MG63 (cell line): ENCODE measurements around the gene TAC3. TPM values are rescaled to one million over a fixed set of nuclear protein-coding genes. Genes with fewer than 3 reads are reported as not detected.
"Not testable (repeated sequence)": the region's sequence is repeated elsewhere in the genome, so short reads cannot be mapped to it uniquely, and the experiment has no call there.

Experiments
- DNase-seq: peaks from one replicate; pipeline ENCODE4 v3.0.0-alpha.2; 2020
- H3K27me3 ChIP-seq: fragments of 250-450 bp; sonication (Bioruptor Pico); 2 replicates; pipeline ENCODE4 v1.5.1; 2020; ENCODE audit warnings: mild to moderate bottlenecking, moderate library complexity
- H3K36me3 ChIP-seq: fragments of 250-450 bp; sonication (Bioruptor Pico); 2 replicates; pipeline ENCODE4 v1.5.1; 2020; ENCODE audit warnings: mild to moderate bottlenecking, moderate library complexity
- H3K4me3 ChIP-seq: fragments of 250-450 bp; sonication (Bioruptor Pico); 2 replicates; pipeline ENCODE4 v1.5.1; 2020; ENCODE audit warnings: mild to moderate bottlenecking, moderate library complexity
- H3K9me3 ChIP-seq: fragments of 250-450 bp; sonication (Bioruptor Pico); 2 replicates; pipeline ENCODE4 v1.5.1; 2020; ENCODE audit warnings: mild to moderate bottlenecking, moderate library complexity
- total RNA-seq: library from RNA; depleted of rRNA; stranded (reverse); fragments of >200 nt; shearing (Covaris generic); gene quantifications from 2 replicates; pipeline ENCODE4 v1.2.3, GENCODE V29; 2014; ENCODE audit warnings: low replicate concordance

Gene TAC3
- total RNA-seq, 1 experiment from 2014 or later, result 0.36 TPM

DNA sequence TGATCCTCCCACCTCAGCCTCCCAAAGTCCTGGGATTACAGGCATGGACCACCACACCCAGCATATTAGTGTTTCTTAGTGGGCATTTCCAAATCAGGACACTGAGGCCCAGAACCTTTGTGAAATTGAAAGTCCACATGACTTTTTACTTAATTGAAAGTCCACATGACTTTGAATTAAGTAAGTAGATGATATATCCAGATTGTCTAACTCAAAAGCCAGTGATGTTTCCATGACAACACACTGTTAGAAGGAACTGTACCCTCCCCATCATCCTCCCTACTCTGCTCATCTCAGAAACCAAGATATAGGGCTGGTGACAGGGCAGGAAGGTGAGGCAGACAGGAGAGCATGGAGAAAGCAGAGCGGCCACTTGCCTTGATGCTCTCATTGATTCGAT lies 26.4 kb upstream of the TAC3 start:
- Histone ChIP-seq H3K9me3 (no peaks in the 10 kb centered on the region), H3K36me3 (no peaks in the 10 kb centered on the region), H3K27me3 (no peaks in the 10 kb centered on the region), H3K4me3 (no peak overlapping the region)
- DNase-seq, result no peak

DNA sequence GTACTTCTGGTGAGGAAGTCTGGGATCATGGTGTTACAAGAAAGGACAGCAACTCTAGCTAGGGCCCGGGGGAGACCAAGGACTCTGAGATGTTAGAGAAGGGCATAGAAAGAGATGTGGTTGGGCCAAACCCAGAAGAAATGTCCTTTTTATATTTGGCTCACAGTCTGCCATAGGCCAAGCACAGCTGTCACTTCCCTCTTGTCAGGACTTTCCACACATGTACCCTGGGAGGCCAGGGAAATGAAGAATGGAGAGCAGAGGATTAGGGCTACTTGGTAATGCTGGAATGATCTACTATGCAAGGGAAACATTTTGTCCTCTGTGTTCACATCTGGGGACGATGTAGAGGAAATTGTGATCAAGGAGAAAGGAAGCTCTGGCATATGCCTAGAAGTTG lies 24.4 kb upstream of the TAC3 start:
- H3K36me3 ChIP-seq, result no peaks in the 10 kb centered on the region
- H3K4me3 ChIP-seq, result no peak overlapping the region
- no peak for DNase-seq
- no peaks in the 10 kb centered on the region for H3K9me3 ChIP-seq
- no peaks in the 10 kb centered on the region for H3K27me3 ChIP-seq

DNA sequence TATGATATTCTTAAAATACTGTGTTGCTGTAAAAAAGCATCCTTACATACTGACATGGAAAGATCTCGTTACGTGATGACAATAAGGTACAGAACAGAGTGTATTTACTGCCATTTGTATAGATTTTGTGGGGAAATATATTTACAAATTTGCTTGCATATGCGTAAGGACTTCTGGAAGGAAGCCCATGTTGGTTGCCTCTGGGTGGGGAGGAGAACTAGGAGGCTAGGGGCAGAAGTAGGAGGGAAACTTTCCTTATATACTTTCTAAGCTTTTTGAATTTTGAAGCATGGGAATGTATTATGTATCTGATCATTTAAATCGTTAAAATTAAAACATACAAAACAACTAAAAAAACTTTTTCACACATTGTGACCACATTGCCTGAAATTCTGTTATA lies 23.9 kb upstream of the TAC3 start:
- no peak overlapping the region for H3K4me3 ChIP-seq
- H3K27me3 ChIP-seq, result no peaks in the 10 kb centered on the region
- H3K36me3 ChIP-seq, result no peaks in the 10 kb centered on the region
- DNase-seq, result no peak
- no peaks in the 10 kb centered on the region for H3K9me3 ChIP-seq

DNA sequence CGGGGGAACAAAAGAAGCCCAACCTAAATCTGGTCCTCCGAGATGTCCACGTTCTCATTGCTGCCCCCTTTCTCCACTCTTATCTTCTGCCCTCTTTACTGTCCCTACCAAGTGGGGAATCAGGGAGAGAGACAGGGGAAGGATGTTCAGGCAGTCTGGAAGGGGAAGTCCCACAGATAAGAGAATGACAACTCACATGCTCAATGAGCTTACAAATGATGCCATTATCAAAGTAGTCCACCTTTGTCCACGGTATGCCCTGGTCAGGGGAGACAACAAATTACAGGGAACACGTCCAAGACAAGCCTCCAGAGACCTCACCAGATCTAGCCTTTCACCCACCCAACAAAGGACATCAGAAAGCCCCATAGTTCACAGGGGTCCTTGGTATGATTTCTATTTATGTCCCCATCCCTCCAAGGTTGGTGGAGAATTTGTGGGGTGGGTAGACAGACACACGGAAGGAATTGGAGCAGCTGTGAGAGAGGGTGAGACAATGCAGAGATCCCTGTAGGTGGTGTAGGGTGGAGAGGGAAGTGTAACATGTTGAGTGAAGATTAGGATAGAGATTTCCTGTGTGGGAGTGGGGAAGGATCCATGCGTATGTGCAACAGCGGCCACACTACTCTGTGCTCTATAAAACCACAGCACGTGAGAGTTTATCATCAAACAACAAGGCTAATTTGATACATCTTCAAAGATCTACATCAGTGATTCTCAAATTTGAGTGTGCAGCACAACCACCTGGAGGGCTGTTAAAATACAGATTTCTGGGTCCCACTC lies 22.9 kb upstream of the TAC3 start:
- Histone ChIP-seq H3K4me3 (no peak overlapping the region), H3K36me3 (no peaks in the 10 kb centered on the region), H3K27me3 (no peaks in the 10 kb centered on the region), H3K9me3 (no peaks in the 10 kb centered on the region)
- no peak for DNase-seq

DNA sequence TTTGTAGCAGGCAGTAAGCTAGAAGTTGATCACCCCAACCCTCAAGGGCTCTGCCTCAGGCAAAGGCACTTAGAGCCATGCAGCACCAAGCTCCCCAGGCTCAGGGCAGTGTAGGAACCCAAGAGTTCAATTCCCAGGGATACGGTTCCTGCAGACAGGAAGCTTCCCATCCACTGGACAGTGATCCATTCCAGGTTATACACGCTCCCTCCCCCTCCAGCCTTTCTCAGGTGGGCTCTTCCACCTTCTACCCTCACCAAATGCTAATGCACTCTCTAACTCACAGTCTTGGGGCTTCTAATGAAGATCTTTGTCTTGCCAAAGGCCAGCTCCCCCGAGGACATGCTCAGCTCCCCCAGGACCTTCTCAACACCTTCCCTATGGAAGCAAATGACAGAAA lies 20.9 kb upstream of the TAC3 start:
- no peaks in the 10 kb centered on the region for H3K27me3 ChIP-seq
- H3K4me3 ChIP-seq, result no peak overlapping the region
- no peaks in the 10 kb centered on the region for H3K36me3 ChIP-seq
- H3K9me3 ChIP-seq, result no peaks in the 10 kb centered on the region
- no peak for DNase-seq

DNA sequence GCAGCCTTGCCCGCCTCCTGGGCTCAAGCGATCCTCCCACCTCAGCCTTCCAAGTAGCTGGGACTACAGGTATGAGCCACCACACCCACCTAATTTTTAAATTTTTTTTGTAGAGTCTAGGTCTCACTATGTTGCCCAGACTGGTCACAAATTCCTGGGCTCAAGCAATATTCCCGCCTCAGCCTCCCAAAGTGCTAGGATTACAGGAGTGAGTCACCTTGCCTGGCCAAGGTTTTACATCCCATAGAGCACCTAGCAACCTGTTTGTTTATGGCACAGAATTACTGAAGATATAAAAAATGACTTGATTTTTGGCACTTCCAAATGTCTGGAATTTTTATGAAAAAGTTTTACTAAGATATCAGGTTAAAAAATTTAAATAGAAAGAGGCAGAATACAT lies 17.1 kb upstream of the TAC3 start:
- no peak overlapping the region for H3K4me3 ChIP-seq
- no peak for DNase-seq
- H3K9me3 ChIP-seq, result no peaks in the 10 kb centered on the region
- H3K36me3 ChIP-seq, result no peaks in the 10 kb centered on the region
- no peaks in the 10 kb centered on the region for H3K27me3 ChIP-seq

DNA sequence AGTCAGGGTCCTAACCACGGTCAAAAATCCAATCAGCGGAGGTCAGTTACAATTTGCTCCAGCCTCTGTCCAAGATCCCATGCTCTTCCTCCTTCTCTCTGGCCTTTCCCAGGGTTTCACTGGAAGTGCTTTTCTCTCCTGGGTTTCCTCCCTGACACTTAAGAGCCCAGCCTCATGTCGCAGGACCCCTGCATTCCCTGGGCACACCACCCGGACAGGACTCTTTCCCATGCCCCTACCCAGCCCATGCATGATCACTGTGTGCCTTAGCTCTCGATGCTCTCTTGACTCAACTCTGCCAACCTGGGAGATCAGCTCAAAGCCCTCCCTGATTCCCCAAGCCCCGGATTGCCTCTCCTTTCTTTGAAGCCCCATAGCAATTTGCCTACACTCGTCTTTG lies 15.5 kb upstream of the TAC3 start:
- Histone ChIP-seq H3K9me3 (no peaks in the 10 kb centered on the region), H3K27me3 (no peaks in the 10 kb centered on the region)

DNA sequence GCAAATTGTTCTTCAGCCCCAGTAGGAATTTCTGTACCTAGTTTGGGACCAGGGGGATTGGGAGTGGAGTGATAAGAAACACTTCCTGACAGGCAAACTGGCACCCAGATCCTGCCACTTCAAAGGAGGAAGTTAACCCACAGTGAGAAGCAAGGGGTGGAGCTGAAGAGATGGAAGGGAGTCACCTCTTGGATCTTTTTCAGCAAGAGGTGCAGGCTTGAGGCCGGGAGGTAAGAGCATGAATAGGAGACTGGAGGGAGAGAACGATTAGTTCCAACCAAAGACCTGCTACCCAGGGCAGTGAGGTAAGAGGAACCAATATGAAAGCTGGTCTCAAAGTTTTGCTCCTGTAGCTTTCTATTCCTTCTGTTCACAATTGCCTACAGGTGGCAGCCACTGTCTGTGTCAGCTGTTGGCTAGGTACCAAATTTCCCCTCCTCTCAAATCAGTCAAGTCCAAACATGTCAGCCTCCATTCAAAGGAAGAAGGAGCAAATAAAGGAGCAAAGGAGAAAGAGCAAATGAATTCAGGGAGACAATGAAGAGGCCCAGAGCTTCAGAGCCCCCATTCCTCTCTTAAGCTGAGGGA lies 14.9 kb upstream of the TAC3 start:
- no peaks in the 10 kb centered on the region for H3K27me3 ChIP-seq
- H3K4me3 ChIP-seq, result no peak overlapping the region
- no peak for DNase-seq
- no peaks in the 10 kb centered on the region for H3K36me3 ChIP-seq
- no peaks in the 10 kb centered on the region for H3K9me3 ChIP-seq

More for the DNA sequence above, 15.5 kb upstream of the TAC3 start:
- H3K4me3 ChIP-seq, result no peak overlapping the region
- no peak for DNase-seq
- H3K36me3 ChIP-seq, result no peaks in the 10 kb centered on the region

DNA sequence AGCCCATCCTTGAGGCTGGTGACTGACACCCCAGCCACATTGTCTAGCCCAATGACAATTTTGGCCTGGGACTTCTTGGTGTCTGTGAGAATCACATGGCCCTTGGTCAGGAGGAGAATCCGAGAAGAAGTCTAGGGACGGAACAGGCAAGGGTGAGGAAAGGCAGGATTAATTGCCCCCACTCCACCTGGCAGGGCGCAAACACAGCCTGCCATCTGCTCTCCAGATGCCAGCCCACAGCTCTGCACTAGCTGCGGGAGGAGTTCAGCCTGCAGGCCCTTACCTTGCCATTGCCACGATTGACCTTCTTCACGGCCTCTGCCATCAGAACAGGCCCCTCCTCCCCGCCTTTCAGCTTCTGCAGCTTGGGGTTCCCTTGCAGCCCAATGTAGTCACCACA lies 13.1 kb upstream of the TAC3 start:
- no peak for DNase-seq
- no peaks in the 10 kb centered on the region for H3K27me3 ChIP-seq
- H3K36me3 ChIP-seq, result no peaks in the 10 kb centered on the region
- no peaks in the 10 kb centered on the region for H3K9me3 ChIP-seq
- no peak overlapping the region for H3K4me3 ChIP-seq

DNA sequence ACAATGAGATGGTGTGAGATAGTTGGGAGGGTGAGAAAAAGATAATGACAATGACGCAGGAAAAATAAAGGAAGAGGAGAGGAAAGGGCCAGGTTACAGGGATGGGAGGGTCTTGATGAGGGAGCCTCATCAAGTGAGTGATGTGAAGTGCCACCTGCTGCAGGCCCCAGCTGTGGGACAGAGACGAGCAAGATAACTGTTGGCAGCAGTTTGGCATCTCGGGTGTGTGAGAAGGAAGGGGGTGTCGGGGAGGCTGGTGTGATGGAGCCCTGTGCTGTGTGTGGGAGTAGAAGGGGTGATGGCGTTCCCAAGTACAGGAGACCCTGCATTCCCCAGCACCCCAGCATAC lies 11.4 kb upstream of the TAC3 start:
- no peak for DNase-seq
- H3K9me3 ChIP-seq, result no peaks in the 10 kb centered on the region
- H3K36me3 ChIP-seq, result no peaks in the 10 kb centered on the region
- H3K4me3 ChIP-seq, result no peak overlapping the region
- no peaks in the 10 kb centered on the region for H3K27me3 ChIP-seq

DNA sequence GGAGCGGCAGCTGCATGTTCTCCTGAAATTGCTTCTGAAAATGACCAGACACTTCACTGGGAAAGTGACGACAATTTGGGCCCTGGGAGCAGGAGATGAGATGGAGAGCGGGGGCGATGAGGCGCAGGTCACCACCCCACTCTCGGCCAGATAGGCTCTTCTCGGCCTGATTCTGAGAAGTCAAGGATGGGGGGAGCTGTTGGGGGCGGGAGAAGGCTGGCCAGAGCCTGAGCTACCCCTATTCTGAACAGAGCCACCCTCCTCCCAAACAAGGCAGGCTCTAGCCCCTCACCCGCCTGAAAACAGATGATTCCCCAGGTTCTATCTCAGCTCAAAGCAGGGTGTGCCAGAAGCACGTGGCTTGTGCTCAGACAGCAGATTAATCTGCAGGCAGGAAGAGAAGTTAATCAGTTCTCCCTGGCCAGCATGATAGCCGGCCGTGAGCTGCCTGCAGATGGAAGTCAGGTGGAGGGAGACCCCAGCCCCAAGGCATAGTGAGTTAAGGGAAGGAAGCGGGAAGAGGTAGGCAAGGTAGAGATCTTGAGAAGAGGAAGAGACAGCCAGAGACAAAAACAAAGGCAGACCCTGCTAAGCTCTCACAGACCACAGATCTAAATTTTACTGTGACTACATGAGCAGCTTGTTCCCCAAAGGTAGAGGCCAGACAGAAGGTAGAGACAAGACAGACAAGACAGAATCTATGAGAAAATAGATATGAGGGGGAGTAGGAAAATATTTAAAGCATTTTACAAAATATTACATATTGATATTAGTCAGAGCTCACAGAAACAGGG lies 10.9 kb upstream of the TAC3 start:
- DNase-seq, result no peak
- Histone ChIP-seq H3K9me3 (no peaks in the 10 kb centered on the region), H3K36me3 (no peaks in the 10 kb centered on the region), H3K4me3 (no peak overlapping the region), H3K27me3 (no peaks in the 10 kb centered on the region)

DNA sequence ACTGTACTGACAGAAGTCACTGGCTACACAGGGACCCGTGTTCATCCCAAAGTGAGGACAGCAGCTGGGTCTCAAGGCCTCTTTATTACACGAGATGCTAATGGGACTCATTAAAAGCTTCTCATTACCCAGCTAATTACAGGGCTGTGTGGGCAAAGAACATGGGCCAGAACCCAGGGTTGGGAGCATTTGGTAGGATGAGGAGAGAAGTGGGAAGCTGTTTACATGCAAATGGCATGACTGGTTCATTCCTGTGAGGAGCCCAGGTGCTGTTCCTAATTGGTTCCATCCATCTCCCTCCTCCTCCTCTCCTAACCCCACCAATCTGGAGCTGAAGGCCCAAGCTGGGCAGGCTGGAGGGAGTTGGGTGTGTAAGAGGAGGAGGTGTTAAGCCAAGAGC lies 8.9 kb upstream of the TAC3 start:
- Histone ChIP-seq H3K36me3 (no peaks in the 10 kb centered on the region), H3K4me3 (no peak overlapping the region), H3K9me3 (no peaks in the 10 kb centered on the region), H3K27me3 (no peaks in the 10 kb centered on the region)
- DNase-seq, result no peak

DNA sequence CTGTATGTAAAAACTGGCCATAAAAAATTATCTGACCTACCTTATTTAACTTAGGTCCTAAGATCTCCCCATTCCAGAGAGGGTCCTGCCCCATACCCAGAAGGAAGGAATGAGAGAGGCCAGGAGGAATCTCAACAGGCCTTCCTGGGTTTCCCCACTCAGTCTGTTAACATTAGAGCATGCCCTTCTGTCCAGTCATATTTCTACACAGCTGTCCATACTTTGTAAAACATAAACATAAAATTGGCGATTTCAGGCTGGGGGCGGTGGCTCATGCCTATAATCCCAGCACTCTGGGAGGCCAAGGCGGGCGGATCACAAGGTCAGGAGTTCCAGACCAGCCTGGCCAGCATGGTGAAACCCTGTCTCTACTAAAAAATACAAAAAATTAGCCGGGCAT lies 6.0 kb upstream of the TAC3 start:
- not testable (repeated sequence) for H3K27me3 ChIP-seq, H3K4me3 ChIP-seq, H3K36me3 ChIP-seq, H3K9me3 ChIP-seq
- peak; percentile 66 for DNase-seq

DNA sequence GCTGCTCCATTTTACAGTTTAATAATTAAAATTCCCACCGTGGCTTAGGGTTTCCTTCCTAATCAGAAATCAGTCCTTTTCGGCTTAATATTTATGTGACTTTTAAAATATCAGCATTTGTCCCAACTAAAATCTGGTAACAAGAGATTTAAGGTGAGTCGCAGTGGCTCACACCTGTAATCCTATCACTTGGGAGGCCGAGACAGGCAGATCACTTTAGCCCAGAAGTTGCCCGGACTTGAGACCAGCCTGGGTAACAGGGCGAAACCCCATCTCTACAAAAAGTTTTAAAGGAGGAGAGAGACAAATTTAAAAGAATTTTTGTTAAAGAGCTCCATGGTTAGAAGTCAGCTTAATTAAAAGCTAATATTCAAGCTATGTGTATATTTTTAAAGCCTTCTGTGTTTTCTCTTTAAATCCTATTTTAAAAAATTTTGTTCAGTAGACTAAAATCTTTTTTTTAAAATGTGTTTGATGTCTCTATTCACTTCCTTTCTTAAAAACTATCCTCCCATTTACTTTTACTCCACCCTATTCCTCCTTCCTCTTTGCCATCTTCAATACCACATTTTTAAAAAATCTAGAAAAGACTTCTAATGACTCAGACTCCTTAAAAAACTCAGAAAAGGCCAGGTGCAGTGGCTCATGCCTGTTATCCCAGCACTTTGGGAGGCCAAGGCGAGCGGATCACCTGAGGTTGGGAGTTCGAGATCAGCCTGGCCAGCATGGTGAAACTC lies 3.8 kb upstream of the TAC3 start:
- no peaks in the 10 kb centered on the region for H3K36me3 ChIP-seq
- no peak overlapping the region for H3K4me3 ChIP-seq
- no peak for DNase-seq

DNA sequence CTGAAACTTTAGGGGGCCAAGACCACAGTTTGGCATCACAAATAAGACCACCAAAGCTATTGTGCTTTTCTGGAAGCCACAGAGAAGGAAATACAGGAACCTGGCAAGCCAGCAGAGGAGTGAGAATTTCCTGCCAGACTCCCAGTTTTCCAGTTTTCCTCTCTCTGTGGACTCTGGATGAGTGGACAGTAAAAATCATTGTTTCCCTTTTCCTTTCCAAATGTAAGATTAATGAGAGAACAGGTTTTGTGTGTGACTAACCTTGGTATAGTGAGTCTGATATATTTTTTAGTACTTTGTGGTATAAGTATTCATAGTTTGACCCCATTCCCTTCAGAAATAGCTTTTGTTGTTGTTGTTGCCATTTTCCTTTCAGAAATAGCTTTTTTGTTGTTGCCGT lies 2.6 kb upstream of the TAC3 start:
- Histone ChIP-seq H3K27me3 (no peaks in the 10 kb centered on the region), H3K9me3 (no peaks in the 10 kb centered on the region), H3K36me3 (no peaks in the 10 kb centered on the region), H3K4me3 (no peak overlapping the region)
- no peak for DNase-seq

More for the DNA sequence above, 3.8 kb upstream of the TAC3 start:
- Histone ChIP-seq H3K27me3 (no peaks in the 10 kb centered on the region), H3K9me3 (no peaks in the 10 kb centered on the region)

DNA sequence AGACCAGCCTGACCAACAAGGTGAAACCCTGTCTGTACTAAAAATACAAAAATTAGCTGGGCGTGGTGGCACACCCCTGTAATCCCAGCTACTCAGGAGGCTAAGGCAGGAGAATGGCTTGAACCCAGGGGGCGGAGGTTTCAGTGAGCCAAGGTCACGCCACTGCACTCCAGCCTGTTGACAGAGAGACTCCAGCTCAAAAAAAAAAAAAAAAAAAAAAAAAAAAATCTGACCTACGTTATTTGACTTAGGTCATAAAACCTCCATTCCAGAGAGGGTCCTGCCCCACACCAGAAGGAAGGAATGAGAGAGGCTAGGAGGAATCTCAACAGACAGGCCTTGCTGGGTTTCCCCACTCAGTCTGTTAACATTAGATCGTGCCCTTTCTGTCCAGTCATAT lies 2.0 kb upstream of the TAC3 start:
- DNase-seq, H3K9me3 ChIP-seq, H3K36me3 ChIP-seq, H3K4me3 ChIP-seq, H3K27me3 ChIP-seq: not testable (repeated sequence)
